Activated naive CD8-positive, alpha-beta T cell treated with anti-CD3 and anti-CD28 coated beads, Interleukin-2, amount 50 U/mL, for 16 hours (primary cell): ENCODE measurements around the gene TSPOAP1.

Source experiments
- DNase-seq: peaks from one replicate; pipeline ENCODE4 v3.0.0-alpha.2; 2020; ENCODE audit warnings: low read depth, low spot score

TSPOAP1 gene

GRCh38 chr17:58316260-58316960 is 12.2 kb downstream of the TSPOAP1 start:
- no peak for DNase-seq

- DNase-seq, result no peak
These were observed 12.8 kb downstream of the TSPOAP1 start for GRCh38 chr17:58315750-58316149.

GRCh38 chr17:58315281-58315711 is 13.3 kb downstream of the TSPOAP1 start:
- no peak for DNase-seq

GRCh38 chr17:58314706-58315015 is 13.9 kb downstream of the TSPOAP1 start:
- DNase-seq, result no peak

GRCh38 chr17:58313815-58314705 is 14.5 kb downstream of the TSPOAP1 start:
- no peak for DNase-seq

GRCh38 chr17:58312829-58313228 is 15.8 kb downstream of the TSPOAP1 start:
- no peak for DNase-seq

- DNase-seq, result no peak
These were observed 16.5 kb downstream of the TSPOAP1 start for GRCh38 chr17:58312021-58312630.

GRCh38 chr17:58311429-58311894 is 17.1 kb downstream of the TSPOAP1 start:
- DNase-seq, result no peak

- no peak for DNase-seq
These were observed 17.8 kb downstream of the TSPOAP1 start for GRCh38 chr17:58310511-58311428.

GRCh38 chr17:58309918-58310259 is 18.7 kb downstream of the TSPOAP1 start:
- DNase-seq, result no peak

GRCh38 chr17:58308985-58309917 is 19.3 kb downstream of the TSPOAP1 start:
- no peak for DNase-seq

- no peak for DNase-seq
These were observed 20.2 kb downstream of the TSPOAP1 start for GRCh38 chr17:58308173-58308984.

- no peak for DNase-seq
These were observed 21.0 kb downstream of the TSPOAP1 start for GRCh38 chr17:58307468-58308172.

GRCh38 chr17:58306131-58306951 is 22.3 kb downstream of the TSPOAP1 start:
- DNase-seq, result no peak

GRCh38 chr17:58305626-58306025 is 23.0 kb downstream of the TSPOAP1 start:
- DNase-seq, result no peak

- no peak for DNase-seq
These were observed 23.7 kb downstream of the TSPOAP1 start for GRCh38 chr17:58304750-58305486.
